Tibial nerve (tissue), 4 donors: ENCODE measurements around the gene TMEM250. TPM values are rescaled to one million over a fixed set of nuclear protein-coding genes. Genes with fewer than 3 reads are reported as not detected.

Source experiments
- DNase-seq, 2 donors: peaks; one replicate each; pipeline ENCODE4 v3.0.0-alpha.2; 2019; ENCODE audit warnings: low spot score in 2 of 2
- H3K27ac ChIP-seq, 4 donors: fragments of 200-600 bp; sonication (generic) in 3 of 4; one replicate each; pipeline ENCODE4 v1.5.1; 2017 to 2019; ENCODE audit warnings: mild to moderate bottlenecking in 1 of 4
- H3K27me3 ChIP-seq, 2 donors: fragments of 200-600 bp; sonication (generic) in 1 of 2; one replicate each; pipeline versions ENCODE4 v1.5.1 to v1.6.0; 2017 to 2019
- H3K36me3 ChIP-seq, 3 donors: fragments of 200-600 bp; sonication (generic); one replicate each; pipeline ENCODE4 v1.5.1; 2018 to 2019
- H3K4me1 ChIP-seq, 4 donors: fragments of 200-600 bp; sonication (generic) in 3 of 4; one replicate each; pipeline ENCODE4 v1.5.1; 2017 to 2019
- H3K4me3 ChIP-seq, 4 donors: fragments of 200-600 bp; sonication (generic) in 3 of 4; one replicate each; pipeline ENCODE4 v1.5.1; 2017 to 2019; ENCODE audit warnings: mild to moderate bottlenecking in 1 of 4, moderate library complexity in 1 of 4
- H3K9me3 ChIP-seq, 4 donors: fragments of 200-600 bp; sonication (generic) in 3 of 4; one replicate each; pipeline ENCODE4 v1.5.1; 2017 to 2019
- CTCF ChIP-seq, 5 experiments: fragments of 200-600 bp in 3 of 5; fragments of 450-650 bp in 2 of 5; sonication (generic) in 3 of 5; IDR thresholded peaks; one replicate each; pipeline ENCODE4 v1.5.1; 2016 to 2019; ENCODE audit warnings: antibody characterized with exemption in 5 of 5, mild to moderate bottlenecking in 3 of 5, moderate library complexity in 2 of 5
- EP300 ChIP-seq, 2 donors: sonication (generic); formaldehyde crosslinking; IDR thresholded peaks; one replicate each; pipeline ENCODE4 v1.6.1; 2017; ENCODE audit warnings: antibody characterized with exemption in 2 of 2, mild to moderate bottlenecking in 1 of 2
- POLR2A ChIP-seq, 2 donors: fragments of 450-650 bp; IDR thresholded peaks; one replicate each; pipeline ENCODE4 v1.6.1; 2017; ENCODE audit warnings: antibody characterized with exemption in 2 of 2, mild to moderate bottlenecking in 2 of 2, moderate library complexity in 2 of 2
- WGBS, 2 donors: methylation state at CpG; one replicate each; pipeline ENCODE4 v1.1.5; 2018; 5-methylcytosine and 5-hydroxymethylcytosine counted together
- total RNA-seq, 4 donors: library from RNA; depleted of rRNA; stranded (reverse); fragments of >200 nt; gene quantifications; one replicate each; pipeline ENCODE4 v1.1.0, GENCODE V29; 2016

Gene TMEM250
- total RNA-seq, 4 donors from 2014 or later: 24.3 to 47.7 (median 26.6) TPM

DNA sequence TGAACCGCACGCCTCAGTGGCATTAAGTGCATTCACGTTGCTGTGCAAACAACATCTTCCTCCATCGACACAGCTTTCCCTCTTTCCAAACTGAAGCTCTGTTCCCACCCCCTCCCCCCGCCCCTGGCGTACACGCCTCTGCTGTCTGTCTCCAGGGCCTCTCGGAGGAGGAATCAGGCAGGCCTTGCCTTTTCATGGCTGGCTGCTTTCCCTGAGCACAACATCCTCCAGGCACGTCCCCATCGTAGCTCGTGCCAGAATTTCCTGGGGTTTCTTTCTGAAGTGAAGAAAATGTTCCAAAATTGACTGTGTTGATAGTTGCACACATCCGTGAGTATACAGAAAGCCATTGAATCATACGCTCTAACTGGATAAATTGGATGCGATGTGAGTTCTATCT is 22.3 kb upstream of the TMEM250 start:
- TF ChIP-seq POLR2A (IDR thresholded peaks at IDR 0.05): no peak
- TF ChIP-seq CTCF (IDR thresholded peaks at IDR 0.05): no peak
- no peak for TF ChIP-seq EP300 (IDR thresholded peaks at IDR 0.05)
- H3K4me3 ChIP-seq: no peak overlapping the region
- H3K36me3 ChIP-seq: no peaks in the 10 kb centered on the region
- 61 to 63% methylated on average over 14 of the region's 14 CpGs for WGBS, 2 donors
- H3K27ac ChIP-seq: no peak overlapping the region
- DNase-seq: no peak
- peaks cover 0 to 66% of the 10 kb centered on the region in 2 donors for H3K27me3 ChIP-seq
- no peaks in the 10 kb centered on the region for H3K9me3 ChIP-seq
- H3K4me1 ChIP-seq: no peaks in the 10 kb centered on the region

DNA sequence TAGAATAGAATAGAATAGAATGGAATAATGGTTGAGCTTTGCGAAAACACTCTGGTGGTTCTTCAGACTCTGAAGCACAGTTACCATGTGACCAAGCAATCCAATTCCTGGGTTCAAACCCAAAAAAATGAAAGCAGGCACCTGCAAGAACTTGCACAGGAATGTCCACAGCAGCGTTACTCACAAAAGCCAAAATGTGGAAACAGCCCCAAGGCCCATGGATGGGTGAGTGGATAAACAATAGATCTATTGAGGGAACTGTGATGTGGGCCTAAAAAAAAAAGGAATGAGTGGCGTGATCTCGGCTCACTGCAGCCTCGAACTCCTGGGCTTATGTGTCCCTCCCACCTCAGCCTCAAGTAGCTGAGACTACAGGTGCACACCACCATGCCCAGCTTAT is 21.4 kb upstream of the TMEM250 start:
- H3K4me3 ChIP-seq: no peak overlapping the region
- no peaks in the 10 kb centered on the region for H3K4me1 ChIP-seq
- H3K27ac ChIP-seq: no peak overlapping the region
- H3K27me3 ChIP-seq: peaks cover 0 to 66% of the 10 kb centered on the region in 2 donors
- no peak for DNase-seq
- TF ChIP-seq POLR2A (IDR thresholded peaks at IDR 0.05) (no peak), EP300 (IDR thresholded peaks at IDR 0.05) (no peak), CTCF (IDR thresholded peaks at IDR 0.05) (no peak)
- no peaks in the 10 kb centered on the region for H3K9me3 ChIP-seq
- no peaks in the 10 kb centered on the region for H3K36me3 ChIP-seq
- 58 to 68% methylated on average over 5 of the region's 5 CpGs for WGBS, 2 donors

DNA sequence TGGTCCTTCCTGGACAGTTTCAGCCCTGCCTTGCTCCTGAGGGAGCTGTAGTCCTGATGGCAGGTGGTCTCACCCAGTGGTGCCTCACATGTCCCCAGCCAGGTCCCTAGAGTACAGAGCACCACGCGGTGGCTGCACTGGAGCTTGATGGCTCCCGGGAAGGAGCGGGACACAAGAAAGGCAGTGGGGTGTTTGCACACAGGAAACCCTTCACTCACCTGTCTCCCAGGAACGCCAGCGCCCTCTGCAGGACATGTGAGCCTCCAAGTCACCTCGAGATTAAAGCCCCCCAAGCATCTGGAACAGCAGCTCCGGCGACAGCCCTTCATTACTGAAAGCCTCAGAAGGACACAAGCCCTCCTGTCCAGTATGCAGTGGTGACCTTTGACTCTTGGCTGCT is 19.9 kb upstream of the TMEM250 start:
- WGBS, 2 donors: 10 to 25% methylated on average over 6 to 9 of the region's 9 CpGs
- no peak overlapping the region for H3K27ac ChIP-seq
- peaks cover 0 to 66% of the 10 kb centered on the region in 2 donors for H3K27me3 ChIP-seq

DNA sequence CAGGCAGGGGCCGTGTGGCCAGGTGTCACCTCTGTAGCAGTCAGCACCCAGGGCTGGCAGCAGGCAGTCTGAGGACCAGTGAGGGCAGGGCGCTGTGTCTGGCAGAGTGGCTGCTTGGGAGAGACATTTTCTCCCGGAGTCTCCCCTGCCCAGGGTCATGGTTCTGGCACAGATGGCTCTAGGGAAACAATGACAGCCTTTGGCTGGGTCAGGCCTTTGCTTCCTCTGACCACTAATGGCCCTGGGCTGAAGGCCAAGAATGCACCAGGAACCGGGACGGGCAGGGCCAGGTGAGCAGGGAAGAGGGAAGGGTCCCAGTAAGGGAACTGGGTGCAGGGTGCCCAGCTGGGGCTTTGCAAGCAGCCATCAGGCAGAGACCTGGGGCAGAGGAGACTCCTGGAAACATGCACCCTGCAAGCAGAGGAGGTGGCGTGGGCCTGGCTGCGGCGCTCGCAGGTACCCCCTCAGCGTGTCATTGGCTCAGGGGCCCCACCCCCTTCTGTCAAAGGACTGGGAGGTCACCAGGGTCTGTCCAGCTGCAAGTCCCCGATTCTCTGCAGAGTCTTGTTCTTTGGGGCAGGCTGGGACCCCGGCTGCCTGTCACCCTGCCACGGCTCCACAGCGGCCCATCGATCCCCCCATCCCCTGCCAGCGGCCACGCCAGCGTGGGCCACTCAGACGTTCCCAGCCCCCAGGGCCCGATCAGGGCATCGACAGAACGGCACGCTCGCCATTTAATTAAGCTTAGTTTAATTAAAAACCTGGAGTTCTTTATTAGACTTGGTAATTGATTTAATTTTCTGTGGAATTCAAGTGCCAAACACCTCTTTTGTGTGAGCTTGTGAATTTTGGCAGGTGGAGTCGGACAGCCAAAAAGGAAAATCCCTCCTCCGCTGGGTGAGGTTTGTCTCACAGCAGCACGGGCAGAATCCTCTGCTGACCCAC is 18.9 kb upstream of the TMEM250 start:
- H3K4me1 ChIP-seq: peaks cover 0 to 12% (median 6%) of the 10 kb centered on the region in 4 donors
- H3K4me3 ChIP-seq: no peak overlapping the region
- DNase-seq: no peak
- TF ChIP-seq CTCF (IDR thresholded peaks at IDR 0.05): no peak
- TF ChIP-seq POLR2A (IDR thresholded peaks at IDR 0.05): no peak
- no peak for TF ChIP-seq EP300 (IDR thresholded peaks at IDR 0.05)
- peaks cover 0 to 64% of the 10 kb centered on the region in 2 donors for H3K27me3 ChIP-seq
- WGBS, 2 donors: 58% methylated on average over 26 of the region's 27 CpGs
- no peaks in the 10 kb centered on the region for H3K36me3 ChIP-seq
- no peak overlapping the region for H3K27ac ChIP-seq
- no peaks in the 10 kb centered on the region for H3K9me3 ChIP-seq

More for the DNA sequence above, 19.9 kb upstream of the TMEM250 start:
- Histone ChIP-seq H3K36me3 (no peaks in the 10 kb centered on the region), H3K4me1 (peaks cover 0 to 4% (median 3%) of the 10 kb centered on the region in 4 donors), H3K4me3 (no peak overlapping the region), H3K9me3 (no peaks in the 10 kb centered on the region)
- TF ChIP-seq EP300 (IDR thresholded peaks at IDR 0.05) (no peak), POLR2A (IDR thresholded peaks at IDR 0.05) (no peak), CTCF (IDR thresholded peaks at IDR 0.05) (no peak)
- no peak for DNase-seq
